ENCODE measurements around the gene FABP7.

The FABP7 gene

DNA sequence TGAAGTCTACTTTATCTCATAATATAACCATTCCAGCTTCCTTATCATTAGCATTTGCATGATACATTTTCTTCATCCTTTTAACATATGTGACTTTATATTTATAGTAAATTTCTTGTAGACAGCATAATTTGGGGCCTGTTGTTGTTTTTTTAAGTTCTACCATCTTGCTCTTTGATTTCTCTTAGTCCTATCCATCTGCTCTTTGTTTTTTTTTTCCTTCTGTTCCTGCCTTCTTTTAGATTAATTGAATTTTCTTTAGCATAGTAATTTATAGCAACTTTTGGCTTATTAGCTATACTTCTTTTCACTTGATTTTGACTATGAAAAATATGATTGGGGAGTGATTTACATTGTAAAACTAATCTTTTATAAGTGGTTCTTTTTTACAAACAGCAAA lies 19.2 kb upstream of the FABP7 start:
- no peak for DNase-seq

DNA sequence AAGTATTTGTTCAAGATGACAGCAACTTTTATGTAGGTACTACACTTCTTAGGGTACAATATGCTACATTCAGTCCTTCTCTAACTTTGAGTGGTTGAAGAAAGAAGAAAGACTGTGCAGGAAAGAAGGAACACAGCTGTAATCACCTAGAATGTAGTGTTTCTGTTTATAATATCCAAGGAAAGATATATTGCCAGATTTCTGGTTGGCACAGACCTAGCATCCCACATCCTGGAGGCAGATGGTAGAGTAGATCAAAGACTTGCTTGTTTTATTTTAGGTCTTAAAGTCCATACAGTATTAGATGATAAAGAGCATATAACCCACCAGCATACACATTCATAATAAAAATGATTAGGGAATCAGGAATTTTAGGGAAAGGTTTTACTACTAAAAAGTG lies 13.3 kb upstream of the FABP7 start:
- DNase-seq = no peak

DNA sequence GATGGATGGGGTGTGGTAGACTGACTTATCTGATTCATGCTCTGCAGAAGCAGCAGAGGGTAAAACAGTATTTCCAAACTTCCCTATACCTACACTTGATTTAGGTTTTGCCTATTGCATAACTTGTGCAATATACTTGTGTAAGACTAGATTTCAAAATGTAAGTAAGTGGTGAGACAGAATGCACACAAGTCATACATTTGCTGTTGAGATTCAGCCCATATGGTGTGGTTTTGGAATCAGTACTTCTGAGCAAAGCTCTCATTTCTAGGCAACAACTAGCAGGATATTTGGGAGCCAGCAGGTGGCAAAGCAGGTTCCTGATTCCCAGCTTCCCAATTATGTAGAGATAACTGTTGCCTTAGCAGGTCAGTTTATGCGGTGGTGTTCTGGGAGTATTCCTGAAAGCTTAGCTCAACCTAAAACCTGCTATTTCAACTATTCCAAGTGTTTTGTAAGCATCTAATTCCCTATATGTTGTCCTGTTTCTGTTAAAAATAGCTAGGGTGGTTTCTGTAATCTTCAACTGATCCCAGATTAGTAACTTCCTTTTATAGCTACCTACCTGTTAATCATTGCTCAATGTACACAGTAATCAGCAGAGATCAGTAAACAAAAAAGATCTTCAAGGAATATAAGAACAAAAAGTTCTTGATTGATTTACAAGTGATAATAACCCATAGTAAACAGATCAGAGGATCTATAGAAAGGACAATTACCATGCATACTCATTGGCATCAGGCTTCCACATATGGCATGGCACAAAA lies 8.5 kb upstream of the FABP7 start:
- no peak for DNase-seq

DNA sequence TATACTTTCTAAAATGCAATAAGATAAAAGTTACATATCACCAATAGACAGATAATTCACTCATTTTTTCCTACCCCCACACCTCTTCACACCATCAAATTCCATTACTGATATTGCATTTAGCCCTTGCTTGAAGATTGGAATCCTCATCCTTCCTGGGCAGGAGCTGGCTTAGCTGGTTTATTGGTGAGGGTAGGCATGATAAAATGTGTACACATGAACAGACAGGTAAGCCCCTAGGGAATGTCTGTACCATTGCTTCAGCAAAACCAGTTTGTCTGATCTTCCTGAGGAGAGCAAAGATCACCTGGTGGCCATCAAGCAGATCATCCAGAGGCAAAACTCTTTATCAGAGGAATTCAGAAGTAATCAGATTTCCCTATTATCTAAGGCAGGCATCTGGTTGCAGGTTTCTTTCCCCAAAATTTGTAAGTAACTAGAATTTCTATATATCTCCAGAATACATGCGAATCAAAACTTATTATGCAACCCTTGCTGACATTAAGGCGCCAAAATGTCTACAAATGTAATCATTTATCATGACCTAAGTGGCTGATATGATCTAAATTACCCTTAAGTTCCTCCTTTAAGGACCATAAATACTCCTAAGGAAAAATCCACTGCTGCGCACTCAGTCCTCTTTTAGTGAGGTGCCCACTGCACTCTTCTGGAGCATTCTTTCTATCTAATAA lies 6.6 kb upstream of the FABP7 start:
- peak; percentile 65 to 70 for DNase-seq

DNA sequence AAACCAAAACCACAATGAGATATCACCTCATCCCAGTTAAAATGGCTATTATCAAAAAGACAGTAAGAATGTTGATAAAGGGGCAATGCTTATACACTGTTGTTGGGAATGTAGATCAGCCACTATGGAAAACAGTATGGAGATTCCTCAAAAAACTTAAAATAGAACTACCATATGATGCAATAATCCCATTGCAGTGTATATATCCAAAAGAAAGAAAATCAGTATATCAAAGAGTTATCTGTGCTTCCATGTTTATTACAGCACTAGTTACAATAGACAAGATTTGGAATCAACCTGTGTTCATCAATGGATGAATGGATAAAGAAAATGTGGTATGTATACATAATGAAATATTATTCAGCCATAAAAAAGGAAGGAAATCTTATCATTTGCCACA lies 3.5 kb upstream of the FABP7 start:
- no peak for DNase-seq

DNA sequence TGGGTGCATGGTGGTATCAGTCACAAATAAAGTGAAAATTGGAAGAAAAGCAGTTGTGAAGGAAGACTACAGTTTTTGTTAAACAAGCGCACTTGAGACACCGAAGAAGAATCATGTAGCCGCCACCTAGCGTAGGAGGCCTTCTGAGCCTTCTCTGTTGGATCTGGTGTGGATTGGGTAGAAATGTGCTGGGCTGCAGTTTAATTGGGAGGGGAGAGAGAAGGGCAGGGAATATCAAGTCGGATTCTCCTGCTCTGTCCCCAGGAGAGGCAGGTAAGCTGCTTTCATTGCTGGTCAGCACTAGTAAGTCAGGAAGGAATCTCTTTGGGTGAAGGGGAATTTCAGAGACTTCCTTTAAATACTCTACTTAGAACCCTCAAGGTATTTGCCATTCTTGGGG lies 1.2 kb upstream of the FABP7 start:
- DNase-seq = no peak

DNA sequence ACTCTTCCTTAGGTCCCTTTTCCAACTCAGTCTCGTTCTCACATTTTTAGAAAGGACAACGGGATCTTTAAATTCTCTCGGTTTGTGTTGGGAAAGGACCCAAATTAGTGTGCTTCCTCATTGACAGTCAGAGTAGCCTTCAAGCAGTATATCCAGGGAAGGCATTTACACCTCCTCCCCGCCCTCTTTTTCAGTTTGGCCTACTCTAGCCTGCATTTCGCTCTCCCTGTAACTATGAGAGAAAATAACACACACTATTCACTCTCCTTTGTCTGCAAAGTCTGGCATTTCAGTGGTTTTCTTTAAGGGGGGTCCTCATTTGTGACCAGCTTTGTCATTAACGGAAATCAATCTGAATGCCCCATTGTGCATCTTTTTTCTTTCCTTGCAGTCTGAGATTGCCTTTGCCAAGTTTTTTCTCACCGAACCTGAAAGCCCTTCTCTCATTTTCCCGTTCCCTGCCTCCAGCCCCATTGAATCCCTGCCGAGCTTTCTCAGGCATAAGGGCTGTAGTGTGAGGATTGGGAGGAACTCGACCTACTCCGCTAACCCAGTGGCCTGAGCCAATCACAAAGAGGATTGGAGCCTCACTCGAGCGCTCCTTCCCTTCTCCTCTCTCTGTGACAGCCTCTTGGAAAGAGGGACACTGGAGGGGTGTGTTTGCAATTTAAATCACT lies 393 bp upstream of the FABP7 start:
- no peak for DNase-seq

DNA sequence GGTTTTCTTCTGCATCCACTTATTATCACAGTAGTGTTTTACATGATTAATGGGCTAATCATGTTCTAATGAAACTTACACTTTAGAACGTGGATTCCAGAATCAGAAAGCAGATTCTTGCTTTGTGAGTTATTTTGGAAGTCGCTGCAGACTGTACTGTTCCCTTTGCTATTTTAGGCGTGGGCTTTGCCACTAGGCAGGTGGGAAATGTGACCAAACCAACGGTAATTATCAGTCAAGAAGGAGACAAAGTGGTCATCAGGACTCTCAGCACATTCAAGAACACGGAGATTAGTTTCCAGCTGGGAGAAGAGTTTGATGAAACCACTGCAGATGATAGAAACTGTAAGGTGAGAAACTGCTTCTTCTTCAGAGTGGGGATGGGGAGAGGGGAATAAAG lies 598 bp downstream of the FABP7 start:
- DNase-seq = no peak

DNA sequence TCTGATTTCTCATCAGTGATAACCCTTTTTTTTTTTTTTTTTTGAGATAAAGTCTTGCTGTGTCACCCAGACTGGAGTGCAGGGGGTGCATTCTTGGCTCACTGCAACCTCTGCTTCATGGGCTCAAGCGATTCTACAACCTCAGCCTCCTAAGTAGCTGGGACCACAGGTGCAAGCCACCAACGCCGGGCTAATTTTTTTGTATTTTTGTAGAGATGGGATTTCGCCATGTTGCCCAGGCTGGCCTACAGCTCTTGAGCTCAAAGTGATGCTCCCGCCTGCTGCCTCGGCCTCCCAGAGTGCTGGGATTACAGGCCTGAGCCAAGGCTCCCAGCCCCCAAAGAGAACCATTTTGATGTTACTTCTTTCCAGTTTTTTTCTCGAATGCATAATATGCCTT lies 2.2 kb downstream of the FABP7 start:
- DNase-seq = no peak

DNA sequence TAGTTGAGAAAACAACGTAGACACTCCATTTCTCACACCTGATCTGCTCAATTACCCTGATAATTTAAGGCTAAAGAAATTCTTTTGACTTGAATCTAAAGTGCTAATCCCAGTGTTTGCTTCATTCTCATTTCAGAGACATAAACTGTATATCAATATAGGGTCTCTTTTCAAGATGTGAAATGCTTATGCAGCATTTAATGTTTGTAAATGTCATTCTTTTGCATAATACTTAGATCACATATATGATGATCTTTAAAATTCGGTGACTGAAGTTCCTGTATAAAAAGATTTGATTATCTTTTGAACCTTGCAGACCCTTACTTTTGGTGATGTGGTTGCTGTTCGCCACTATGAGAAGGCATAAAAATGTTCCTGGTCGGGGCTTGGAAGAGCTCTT lies 3.9 kb downstream of the FABP7 start:
- no peak for DNase-seq

DNA sequence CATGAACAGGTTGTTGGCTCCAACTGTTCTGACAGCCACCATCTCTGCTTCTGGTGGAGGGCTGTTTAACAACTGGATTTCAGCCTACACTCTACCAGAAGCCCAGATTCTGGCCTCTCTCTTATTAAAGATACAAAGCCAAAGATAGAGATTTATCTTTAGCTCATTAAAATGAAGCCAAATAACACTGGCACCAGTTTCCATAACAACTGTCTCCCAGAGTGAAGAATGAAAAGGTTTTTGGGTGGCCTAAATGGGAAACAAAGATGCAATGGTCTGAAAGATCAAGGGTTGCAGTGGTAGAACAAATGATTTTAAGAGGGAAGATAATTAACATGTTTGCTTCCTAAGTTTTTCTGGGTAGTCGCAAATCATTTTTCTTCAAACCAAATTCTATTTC lies 6.4 kb downstream of the FABP7 start:
- no peak for DNase-seq

DNA sequence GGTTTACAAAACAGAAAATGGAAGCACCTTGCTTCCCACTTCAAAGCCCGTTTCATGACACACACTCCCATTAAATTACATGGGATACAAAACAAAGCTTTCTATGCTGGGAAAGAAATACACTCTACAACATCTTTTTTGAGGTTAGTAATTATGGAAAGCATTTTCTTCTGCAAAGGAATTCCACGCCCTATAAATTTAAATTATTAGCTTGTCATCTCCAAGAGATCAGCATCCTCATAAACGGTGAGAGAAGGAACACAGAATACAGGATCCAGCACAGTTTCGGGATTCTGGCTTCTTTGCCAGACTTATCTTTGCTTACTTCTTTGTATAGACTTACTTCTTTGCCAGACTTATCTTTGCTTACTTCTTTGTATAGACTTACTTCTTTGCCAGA lies 8.2 kb downstream of the FABP7 start:
- DNase-seq = no peak

DNA sequence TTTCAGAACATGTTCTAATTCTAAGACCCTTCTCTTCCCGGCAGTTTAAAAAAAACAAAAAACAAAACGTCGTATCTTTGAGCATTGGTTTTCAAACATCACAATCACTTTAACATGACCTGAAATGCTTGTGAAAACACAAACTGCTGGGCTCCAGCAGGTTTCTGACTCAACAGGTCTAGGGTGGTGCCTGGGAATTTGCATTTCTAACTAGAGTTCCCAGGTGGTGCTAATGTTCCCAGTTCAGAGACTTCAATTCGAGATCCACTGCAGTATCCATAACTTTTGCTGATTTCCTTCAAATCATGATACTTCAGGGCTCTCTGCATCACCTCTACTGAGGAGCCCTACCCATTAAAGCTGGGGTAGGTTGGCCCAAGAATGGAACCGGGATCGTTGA lies 8.7 kb downstream of the FABP7 start:
- peak in 1 of 2 experiments; percentile 10 for DNase-seq

DNA sequence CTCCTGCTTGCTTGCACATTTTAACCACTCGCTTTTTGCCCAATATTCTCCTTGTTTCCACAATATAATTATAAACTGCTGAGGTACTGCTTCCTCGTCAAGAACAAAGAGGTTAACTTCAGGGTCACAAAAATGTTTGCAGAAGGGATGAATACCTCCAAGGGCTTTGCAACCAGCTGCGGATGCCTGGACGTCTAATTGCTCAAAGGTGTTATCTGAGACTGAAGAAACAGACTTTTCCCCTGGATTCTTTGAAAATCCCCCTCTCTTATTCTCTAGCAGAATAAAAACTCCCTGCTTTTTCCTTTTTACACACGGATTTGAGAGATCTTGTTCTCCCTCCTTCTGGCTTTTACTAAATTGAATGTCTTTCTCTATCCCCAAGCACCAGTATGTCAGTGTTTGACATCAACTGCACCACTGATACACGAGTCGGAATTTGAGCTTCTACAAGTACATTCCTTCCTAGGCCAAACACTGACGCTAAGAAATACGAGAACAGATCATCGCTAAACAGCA lies 9.2 kb downstream of the FABP7 start:
- DNase-seq = no peak

DNA sequence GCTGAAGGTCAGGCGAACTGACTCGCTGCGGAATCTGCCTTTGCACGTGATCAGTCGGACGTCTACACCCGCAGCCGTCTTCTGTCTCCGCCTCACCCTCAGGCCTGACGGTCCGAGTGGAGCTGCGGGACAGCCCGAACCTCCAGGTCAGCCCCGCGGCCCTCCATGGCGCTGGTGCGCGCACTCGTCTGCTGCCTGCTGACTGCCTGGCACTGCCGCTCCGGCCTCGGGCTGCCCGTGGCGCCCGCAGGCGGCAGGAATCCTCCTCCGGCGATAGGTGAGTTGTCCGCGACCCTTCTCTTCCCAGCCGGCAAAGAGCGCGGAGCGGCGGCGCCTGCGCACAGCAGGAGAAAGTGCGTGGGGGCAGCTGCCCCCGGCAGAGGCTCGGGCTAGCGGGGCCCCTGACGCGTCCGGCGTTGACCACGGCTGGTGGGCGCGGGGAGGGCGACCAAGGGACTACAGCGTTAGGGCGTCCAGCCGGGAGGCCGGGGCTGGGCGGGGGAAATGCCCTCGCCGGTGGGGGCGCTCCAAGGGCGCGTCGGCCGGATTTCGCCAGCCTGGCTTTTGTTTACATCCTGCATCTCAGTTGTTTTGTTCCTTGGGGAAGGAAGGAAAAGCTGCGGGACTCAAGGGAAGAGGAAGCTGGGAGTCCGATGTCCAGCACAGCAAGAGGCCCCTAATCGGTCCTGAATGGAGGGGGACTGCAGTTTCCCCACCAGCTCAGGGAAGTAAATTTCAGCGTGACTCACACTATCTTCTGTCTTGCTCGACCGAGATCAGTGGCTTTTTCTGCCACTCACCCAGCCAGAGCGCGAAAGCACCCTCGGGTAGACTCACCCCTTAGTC lies 9.9 kb downstream of the FABP7 start, which contains the start of gene SMPDL3A:
Gene SMPDL3A, plus strand, starts transcription at position 77 of the 846 bp plus-strand sequence. Its CDS starts 89 bp downstream, at position 166.
- peak; percentile 50 to 73 for DNase-seq

DNA sequence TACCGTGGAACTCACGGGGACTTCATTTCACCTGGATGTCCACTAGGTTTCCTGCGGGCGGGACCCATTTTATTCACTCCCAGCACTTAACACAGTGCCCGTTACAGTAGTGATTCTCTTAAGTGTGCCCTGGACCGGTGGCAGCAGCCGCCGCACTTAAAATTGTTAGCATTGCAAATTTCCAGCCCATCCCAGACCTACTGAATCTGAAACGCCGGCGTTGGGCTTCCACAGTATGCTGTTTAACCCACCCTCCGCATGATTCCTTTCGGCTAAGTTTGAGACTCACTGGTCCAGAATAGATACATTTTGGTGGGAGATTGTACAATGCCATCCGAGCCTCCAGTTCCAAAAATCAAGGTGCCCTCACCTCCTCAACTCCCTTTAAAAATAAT lies 10.5 kb downstream of the FABP7 start:
- DNase-seq = peak; percentile 48 to 71

DNA sequence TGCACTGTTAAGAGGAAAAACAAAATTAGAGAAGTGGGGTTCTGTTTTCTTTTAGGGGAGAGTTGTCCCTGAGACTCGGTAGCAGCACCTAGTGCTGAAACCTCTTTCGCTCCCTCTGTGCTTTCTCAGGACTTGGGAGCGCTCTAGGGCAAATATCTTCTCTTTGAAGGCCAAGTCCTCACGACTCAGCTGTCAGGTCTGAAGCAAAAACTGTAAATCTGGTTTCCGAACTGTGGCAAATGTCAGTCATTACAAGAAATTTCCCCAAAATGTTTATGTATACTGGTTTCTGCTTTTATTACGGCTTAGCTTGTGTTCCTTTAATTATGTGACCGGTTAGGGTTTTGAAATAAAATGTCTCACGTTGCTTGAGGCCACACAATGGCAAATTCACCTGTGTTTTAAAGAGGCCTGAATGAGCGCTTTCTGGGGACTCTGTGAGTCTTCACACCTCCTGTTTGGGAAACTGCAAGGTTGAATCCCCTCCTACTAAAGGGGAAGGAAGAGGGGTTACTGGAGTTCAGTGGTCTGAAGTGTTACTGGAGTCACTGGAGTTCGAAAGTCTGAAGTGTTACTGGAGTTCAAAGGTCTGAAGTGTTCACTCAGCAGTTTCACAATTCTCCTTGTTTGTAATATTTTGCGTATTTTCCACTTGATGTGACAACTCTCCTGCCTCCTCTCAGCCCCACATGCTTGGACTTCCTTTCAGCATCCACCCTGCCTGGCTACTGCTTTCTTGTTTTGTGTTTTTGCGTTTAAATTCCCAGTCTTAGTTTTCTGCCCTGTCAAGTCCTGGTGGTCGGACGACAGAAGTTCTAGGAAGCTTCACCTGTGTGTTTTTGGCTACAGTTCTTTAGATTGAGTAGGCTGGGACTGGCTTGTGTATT lies 11.2 kb downstream of the FABP7 start:
- DNase-seq = no peak

DNA sequence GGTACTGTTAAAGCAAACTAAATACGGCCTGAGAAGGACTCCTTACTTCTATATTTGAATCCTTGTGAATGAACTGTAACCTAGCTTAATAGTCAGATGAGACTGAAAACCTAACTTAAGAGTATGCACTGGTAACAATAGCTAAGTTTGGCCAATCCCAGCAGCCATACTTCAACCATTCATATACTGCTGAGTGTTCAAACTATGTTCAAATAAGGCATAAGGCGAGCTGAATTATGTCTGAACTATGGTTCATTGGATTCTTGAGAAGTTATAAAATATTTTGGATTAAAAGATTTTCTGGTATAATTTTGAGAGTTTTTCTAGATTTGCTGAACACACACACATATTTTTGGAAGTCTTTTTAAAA lies 11.8 kb downstream of the FABP7 start:
- DNase-seq = no peak

DNA sequence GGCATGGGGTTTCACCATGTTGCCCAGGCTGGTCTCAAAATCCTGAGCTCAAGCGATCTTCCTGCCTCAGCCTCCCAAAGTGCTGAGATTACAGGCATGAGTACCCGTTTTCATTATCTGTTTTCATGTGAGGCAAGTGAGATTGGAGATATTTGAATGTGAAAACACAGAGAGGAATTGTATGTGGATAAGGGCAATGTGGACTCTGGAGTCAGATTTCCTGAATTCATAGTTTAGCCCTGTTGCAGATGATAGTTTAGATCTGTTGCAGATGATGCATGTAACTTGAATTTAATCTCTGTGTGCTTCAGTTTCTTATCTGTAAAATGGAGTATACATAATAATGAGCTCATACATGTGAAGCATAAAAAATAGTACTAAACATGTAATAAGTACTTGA lies 13.2 kb downstream of the FABP7 start:
- DNase-seq = peak in 1 of 2 experiments; percentile 4

DNA sequence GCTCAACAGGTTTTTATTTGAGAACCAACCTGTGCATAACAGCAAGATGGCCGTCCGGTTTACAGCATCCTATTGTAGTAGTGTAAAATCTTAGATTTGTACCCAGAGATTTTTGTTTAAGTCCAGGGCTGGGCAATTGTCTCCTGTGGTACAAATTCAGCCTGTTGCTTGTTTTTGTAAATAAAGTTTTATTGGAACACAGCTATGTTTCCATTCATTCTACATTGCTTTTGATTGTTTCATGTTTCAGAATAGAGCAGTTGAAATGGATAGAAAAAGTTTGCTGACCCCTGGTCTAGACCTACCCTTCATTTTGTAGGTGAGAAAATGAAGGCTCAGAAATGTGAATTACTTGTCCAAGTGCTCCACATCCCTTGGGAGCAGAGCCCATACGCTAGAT lies 18.0 kb downstream of the FABP7 start:
- no peak for DNase-seq

DNA sequence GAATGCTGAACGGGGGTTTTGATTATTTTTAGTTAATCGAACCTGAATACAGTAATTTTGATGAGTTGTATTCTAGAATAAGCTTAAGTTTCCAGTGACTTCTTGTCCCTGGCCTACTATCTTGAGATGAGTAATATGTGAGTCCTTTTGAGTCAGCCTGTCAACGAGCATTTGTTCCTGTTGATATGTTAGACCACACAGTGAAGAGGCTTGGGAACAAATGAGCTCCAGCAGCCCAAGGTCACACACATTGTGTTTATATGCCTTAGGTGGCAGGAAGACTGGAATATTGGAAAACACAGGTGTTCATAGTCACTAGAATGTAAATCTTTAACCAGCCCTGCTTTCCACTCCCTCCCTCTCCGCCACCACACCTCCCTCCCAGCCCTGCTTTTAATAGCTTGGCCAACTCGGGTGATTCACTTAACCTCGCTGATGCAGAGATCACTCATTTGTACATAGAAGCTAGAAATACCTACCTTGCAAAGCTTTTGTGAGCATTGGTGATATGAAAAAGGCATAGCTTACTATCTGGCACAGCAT lies 18.7 kb downstream of the FABP7 start:
- DNase-seq = peak in 1 of 2 experiments; percentile 17

All from NCI-H526 (cell line).